GM19035 (cell line): ENCODE data around the gene ITGB2.

ENCODE experiments used
- ATAC-seq: cut with Tn5 transposase; IDR thresholded peaks from one replicate; pipeline ENCODE4 v1.9.1; 2021; ENCODE audit not compliant: unreplicated experiment

The ITGB2 gene

GRCh38 chr21:44920694-44921604, at the start of gene ITGB2:
Gene ITGB2 (minus strand): TSS chr21:44920899. CDS start chr21:44910782, 10,117 bp downstream.
- no peak for ATAC-seq

GRCh38 chr21:44969931-44970755, 49.4 kb upstream of the ITGB2 start:
- ATAC-seq: no peak

GRCh38 chr21:44969066-44969670, 48.5 kb upstream of the ITGB2 start:
- no peak for ATAC-seq

GRCh38 chr21:44967082-44968047, 46.7 kb upstream of the ITGB2 start:
- ATAC-seq: no peak

DNA sequence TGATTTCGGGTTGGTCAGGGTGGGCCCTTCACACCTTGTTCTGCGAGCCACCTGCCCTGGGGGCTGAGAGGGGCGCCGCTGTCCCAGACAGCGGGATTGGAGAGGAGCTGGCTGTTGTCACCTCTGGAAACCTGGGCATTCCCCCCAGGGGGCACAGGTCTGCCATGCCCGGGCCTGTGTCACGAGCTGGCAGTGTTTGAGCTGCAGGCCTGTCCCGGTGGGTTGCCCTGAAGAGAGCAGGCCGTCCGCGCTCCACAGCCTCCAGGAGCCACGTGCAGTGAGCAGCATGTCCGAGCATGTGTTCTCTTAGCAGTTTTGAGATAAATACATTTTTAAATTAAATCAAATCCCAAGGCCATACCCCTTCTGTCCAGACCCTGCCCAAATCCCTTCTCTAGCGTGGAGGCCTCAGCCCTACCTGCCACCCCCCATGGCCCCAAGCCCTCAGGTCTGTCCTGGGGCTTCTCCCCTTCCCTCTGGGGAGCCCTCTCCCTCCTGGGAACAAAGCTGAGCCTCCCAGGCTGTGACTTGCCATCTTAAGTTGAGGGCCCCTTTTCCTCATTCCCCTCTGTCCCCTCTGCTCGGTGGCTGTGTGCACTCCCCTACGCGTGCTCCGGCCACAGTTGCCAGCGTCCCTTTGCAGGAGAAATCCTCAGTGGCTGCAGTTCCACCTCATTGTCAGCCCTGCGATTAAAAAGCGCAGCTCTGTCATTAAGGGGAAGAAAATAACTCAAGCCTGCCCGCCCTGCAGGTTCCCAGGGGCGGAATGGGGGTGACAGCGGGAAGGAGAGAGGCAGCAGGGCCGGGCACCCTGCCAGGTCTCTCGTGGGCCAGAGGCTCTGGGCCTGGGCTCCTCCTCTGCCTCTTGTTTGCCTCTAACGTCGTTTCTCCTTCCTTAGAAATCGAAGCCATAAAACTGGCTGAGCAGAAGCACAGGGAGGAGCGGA, 45.7 kb upstream of the ITGB2 start:
- ATAC-seq: no peak

- ATAC-seq: no peak
These were observed 44.7 kb upstream of the ITGB2 start for GRCh38 chr21:44965251-44966022.

- ATAC-seq: no peak
These were observed 43.7 kb upstream of the ITGB2 start for GRCh38 chr21:44964381-44964780.

GRCh38 chr21:44962403-44962966, 41.8 kb upstream of the ITGB2 start:
- ATAC-seq: no peak

- ATAC-seq: no peak
These were observed 39.7 kb upstream of the ITGB2 start for GRCh38 chr21:44960141-44961092.

GRCh38 chr21:44959376-44960091, 38.8 kb upstream of the ITGB2 start:
- ATAC-seq: no peak

GRCh38 chr21:44958471-44959191, 37.9 kb upstream of the ITGB2 start:
- ATAC-seq: no peak

- ATAC-seq: no peak
These were observed 37.3 kb upstream of the ITGB2 start for GRCh38 chr21:44957901-44958451.

GRCh38 chr21:44957047-44957831, 36.5 kb upstream of the ITGB2 start:
- ATAC-seq: no peak

GRCh38 chr21:44956356-44957046, 35.8 kb upstream of the ITGB2 start:
- ATAC-seq: no peak
